Panc1 (cell line): ENCODE data around the gene PTX4.

Experiments used
- CTCF ChIP-seq: fragments of 450-650 bp; IDR thresholded peaks from 2 replicates; pipeline ENCODE4 v1.5.1; 2017; ENCODE audit warnings: mild to moderate bottlenecking
- POLR2AphosphoS5 ChIP-seq: IDR thresholded peaks from 2 replicates; pipeline ENCODE4 v1.6.1; 2012; ENCODE audit warnings: mild to moderate bottlenecking, low read depth, low read length, moderate library complexity
- REST ChIP-seq, 2 experiments: IDR thresholded peaks; 2 replicates each; pipeline ENCODE4 v1.6.1; 2011 to 2012; ENCODE audit warnings: low read depth in 2 of 2, control low read depth in 1 of 2, low read length in 1 of 2, mild to moderate bottlenecking in 1 of 2, moderate library complexity in 1 of 2; ENCODE audit not compliant: insufficient read depth in 1 of 2
- SIN3A ChIP-seq: IDR thresholded peaks from 2 replicates; pipeline ENCODE4 v1.6.1; 2012; ENCODE audit warnings: low read depth, mild to moderate bottlenecking, low read length, moderate library complexity, borderline replicate concordance; ENCODE audit not compliant: insufficient read depth
- TCF7L2 ChIP-seq: IDR thresholded peaks from 2 replicates; pipeline ENCODE4 v1.6.1; 2011; ENCODE audit warnings: mild to moderate bottlenecking, low read depth, low read length, inconsistent platforms

GRCh38 chr16:1512774-1513173 lies 24.0 kb upstream of the PTX4 start:
- TF ChIP-seq CTCF: no peak
- no peak for TF ChIP-seq SIN3A
- TF ChIP-seq POLR2AphosphoS5: no peak
- TF ChIP-seq TCF7L2: no peak
- TF ChIP-seq REST (IDR thresholded peaks at IDR 0.05; ENCODE audit: insufficient read depth in 1 of 2, low read depth in 2 of 2, low read length in 1 of 2): no peak
